NB4 (cell line): ENCODE measurements around the gene WFDC6.

ENCODE experiments used
- DNase-seq: peaks from one replicate; pipeline ENCODE4 v3.0.0; 2010; ENCODE audit warnings: low read depth
- H3K4me3 ChIP-seq: one replicate; pipeline ENCODE4 v1.5.1; 2011; ENCODE audit warnings: mild to moderate bottlenecking, low read depth, low read length, moderate library complexity
- MYC ChIP-seq: IDR thresholded peaks from 2 replicates; pipeline ENCODE4 v1.6.1; 2011; ENCODE audit warnings: low read depth, low read length
- POLR2A ChIP-seq: IDR thresholded peaks from 2 replicates; pipeline ENCODE4 v1.6.1; 2011; ENCODE audit warnings: mild to moderate bottlenecking; ENCODE audit not compliant: insufficient read length; ENCODE audit errors: extremely low read depth
- TF ChIP-seq, protein P1 (sequence below): IDR thresholded peaks from one replicate; pipeline ENCODE4 v1.5.1; 2012; ENCODE audit warnings: low read depth, low read length
- TF ChIP-seq, protein P2 (sequence below): IDR thresholded peaks from 2 replicates; pipeline ENCODE4 v1.6.1; 2011; ENCODE audit warnings: low read depth, low read length

WFDC6 gene

DNA sequence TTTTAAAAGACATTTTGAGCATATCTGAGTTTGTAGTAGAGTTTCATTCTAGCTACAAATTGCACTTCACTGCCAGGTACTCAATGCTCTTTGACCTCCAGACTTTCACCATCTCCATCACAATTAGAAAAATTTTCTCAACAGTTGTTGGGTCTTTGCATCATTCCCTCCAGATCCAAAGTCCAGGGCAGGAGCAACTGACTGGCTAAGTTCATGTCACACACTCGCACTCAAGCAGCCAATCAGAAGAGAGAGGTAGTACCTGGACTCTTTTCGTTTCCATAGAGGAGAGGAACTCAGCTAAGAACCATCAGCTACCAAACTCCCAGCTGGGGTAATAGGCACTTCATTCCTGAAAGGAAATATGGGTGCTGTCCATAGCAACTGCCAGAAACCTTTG is 32.9 kb downstream of the WFDC6 start:
- no peak overlapping the region for H3K4me3 ChIP-seq
- DNase-seq: no peak
- TF ChIP-seq, protein P1, sequence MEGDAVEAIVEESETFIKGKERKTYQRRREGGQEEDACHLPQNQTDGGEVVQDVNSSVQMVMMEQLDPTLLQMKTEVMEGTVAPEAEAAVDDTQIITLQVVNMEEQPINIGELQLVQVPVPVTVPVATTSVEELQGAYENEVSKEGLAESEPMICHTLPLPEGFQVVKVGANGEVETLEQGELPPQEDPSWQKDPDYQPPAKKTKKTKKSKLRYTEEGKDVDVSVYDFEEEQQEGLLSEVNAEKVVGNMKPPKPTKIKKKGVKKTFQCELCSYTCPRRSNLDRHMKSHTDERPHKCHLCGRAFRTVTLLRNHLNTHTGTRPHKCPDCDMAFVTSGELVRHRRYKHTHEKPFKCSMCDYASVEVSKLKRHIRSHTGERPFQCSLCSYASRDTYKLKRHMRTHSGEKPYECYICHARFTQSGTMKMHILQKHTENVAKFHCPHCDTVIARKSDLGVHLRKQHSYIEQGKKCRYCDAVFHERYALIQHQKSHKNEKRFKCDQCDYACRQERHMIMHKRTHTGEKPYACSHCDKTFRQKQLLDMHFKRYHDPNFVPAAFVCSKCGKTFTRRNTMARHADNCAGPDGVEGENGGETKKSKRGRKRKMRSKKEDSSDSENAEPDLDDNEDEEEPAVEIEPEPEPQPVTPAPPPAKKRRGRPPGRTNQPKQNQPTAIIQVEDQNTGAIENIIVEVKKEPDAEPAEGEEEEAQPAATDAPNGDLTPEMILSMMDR: no peak
- TF ChIP-seq MYC: no peak
- TF ChIP-seq, protein P2, sequence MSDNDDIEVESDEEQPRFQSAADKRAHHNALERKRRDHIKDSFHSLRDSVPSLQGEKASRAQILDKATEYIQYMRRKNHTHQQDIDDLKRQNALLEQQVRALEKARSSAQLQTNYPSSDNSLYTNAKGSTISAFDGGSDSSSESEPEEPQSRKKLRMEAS: no peak
- TF ChIP-seq POLR2A: no peak

DNA sequence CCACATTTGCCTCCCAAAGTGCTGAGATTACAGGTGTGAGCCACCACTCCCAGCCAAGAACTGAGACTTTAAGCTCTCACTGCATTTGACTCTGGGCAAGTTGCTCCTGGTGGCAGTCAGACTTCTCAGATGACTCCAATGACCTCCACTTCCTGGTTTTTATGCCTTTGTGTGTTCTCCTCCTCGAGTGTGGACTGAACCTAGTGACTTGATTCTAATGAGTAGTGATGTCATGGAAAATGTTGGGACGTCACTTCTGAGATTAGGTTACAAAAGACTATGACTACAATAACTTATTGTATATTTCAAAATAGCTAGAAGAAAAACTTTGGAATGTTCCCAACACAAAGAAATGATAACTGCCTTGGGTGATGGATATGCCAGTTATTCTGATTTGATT is 35.9 kb downstream of the WFDC6 start:
- DNase-seq: no peak
- no peak overlapping the region for H3K4me3 ChIP-seq
- TF ChIP-seq MYC (no peak), POLR2A (no peak)
- TF ChIP-seq, protein P2: no peak
- TF ChIP-seq, protein P1: no peak

DNA sequence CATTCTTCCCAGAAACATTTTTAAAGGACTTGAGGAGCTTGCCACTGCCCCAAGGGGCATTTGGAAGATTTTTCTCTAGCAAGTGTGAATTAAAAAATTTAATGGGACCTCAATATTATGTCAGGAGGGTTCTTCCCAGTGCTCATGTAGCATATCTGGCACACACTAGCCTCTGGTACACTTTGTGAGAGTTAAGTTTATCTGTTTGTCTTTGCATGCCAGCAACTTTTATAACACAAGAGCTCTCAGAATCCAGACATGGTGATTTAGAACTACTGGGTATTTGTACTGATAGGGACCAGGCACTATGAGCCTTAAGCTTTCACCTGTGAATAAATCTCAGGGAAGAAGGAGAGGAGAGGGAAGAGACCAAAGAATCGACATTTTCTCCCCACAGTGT is 36.7 kb downstream of the WFDC6 start:
- no peak for DNase-seq
- no peak for TF ChIP-seq POLR2A
- no peak for TF ChIP-seq MYC
- TF ChIP-seq, protein P2: no peak
- TF ChIP-seq, protein P1: no peak
- H3K4me3 ChIP-seq: no peak overlapping the region

DNA sequence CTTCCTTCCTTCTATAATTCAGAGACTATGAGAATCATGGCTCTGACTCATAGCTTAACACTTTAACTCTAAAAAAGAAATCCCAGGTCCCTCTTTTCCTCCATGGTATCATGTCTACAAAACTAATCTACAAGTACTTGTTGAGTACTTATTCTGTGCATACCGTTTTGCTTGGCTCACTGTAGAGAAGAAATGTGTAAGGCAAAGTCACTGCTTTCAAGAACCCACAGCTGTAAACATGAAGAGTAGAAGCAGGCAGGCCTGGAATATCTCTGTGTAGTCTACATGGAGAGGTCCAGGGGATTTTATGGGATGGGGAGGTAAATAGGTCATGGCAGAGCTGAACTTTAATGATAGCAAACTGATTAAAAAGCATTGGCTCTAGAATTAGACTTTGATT is 37.7 kb downstream of the WFDC6 start:
- no peak for DNase-seq
- no peak for TF ChIP-seq MYC
- TF ChIP-seq, protein P2: no peak
- TF ChIP-seq, protein P1: no peak
- TF ChIP-seq POLR2A: no peak
- no peak overlapping the region for H3K4me3 ChIP-seq

DNA sequence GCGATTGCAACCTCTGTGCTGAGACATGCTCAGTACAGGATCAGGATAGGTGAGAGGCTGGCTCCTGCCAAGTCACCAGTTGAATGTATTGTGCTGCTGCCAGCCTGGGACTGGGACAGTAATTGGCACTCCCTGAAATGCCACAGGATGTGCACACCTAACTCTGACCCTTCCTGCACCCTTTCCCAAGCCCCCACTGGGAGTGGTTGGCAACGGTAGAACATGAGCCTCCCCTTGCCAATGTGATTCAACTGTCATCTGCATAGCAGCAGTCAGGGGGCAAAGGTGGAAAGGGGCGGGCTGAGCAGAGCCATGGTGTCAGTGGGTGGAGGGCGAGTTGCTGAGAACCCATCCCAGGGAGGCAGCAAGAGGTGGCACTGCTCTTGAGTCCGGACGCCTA is 39.3 kb downstream of the WFDC6 start:
- H3K4me3 ChIP-seq: no peak overlapping the region
- no peak for TF ChIP-seq MYC
- TF ChIP-seq, protein P1: no peak
- no peak for DNase-seq

DNA sequence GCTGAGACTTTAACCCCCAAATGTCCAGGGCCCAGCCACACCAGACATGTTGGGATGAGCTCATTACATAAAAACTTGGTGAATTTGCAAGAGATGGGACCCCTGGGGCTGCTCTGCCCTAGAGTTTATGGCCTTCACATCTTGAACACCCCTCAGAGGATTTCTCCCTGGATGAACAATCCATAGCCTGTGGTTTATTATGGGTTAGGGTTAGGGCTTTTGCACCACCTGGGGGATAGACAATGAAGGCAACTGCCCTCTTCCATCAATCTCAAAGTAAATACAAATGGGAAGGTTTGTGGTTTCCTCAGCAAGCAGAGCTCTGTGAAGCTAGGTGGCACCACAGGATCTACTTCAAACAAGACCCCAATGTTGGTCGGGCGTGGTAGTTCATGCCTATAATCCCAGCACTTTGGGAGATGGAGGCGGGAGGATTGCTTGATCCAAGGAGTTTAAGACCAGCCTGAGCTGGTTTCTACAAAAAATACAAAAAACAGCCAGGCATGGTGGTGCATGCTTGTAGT is 41.2 kb downstream of the WFDC6 start:
- TF ChIP-seq MYC (no peak), POLR2A (no peak)
- TF ChIP-seq, protein P1: no peak
- TF ChIP-seq, protein P2: no peak
- DNase-seq: no peak
- H3K4me3 ChIP-seq: no peak overlapping the region
